ENCODE results near the gene RNF26.

Gene RNF26

DNA sequence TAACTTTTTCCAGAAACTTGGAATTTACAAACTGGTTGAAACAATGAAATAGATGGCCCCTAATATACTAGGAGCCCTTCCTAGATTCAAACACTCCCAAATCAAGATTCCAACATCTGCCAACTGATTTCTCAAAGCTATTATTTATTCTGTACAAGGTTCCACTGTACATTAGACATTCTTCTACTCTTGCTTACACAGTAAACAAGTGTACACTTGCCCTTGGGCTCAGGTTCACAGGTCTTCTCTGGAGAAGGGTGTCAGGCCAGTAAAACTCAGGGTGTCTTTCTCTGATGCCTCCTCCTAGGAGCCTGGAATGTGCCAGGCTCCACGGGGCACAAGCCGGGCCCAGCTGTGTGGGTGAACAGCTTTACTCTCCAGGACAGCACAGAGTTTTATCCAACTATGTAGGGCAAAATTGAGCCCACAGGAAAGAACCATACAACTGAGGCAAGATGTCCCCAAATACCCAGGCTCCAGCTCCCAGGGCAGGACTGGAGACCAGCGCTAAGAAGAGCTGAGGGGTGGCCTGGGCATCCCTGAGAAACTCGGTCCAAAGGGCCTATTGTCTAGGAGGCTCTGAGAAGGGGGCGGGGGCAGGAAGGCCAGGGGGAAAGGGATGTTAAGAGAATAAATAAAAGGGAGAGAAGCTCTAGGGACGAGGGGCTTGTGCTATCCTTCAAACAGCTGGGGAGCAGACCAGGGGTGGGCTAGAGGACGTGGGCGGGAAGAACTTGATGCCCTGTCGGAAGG lies 20.9 kb downstream of the RNF26 start:
- Histone ChIP-seq H3K9me3 (ENCODE audit: severe bottlenecking) (no peaks in the 10 kb centered on the region), H3K27me3 (ENCODE audit: insufficient read depth, low read depth, severe bottlenecking) (no peaks in the 10 kb centered on the region), H3K36me3 (peaks cover 47% of the 10 kb centered on the region), H3K4me3 (ENCODE audit: low read depth, low read length) (no peak overlapping the region), H3K27ac (no peak overlapping the region)
- TF ChIP-seq, protein P1, sequence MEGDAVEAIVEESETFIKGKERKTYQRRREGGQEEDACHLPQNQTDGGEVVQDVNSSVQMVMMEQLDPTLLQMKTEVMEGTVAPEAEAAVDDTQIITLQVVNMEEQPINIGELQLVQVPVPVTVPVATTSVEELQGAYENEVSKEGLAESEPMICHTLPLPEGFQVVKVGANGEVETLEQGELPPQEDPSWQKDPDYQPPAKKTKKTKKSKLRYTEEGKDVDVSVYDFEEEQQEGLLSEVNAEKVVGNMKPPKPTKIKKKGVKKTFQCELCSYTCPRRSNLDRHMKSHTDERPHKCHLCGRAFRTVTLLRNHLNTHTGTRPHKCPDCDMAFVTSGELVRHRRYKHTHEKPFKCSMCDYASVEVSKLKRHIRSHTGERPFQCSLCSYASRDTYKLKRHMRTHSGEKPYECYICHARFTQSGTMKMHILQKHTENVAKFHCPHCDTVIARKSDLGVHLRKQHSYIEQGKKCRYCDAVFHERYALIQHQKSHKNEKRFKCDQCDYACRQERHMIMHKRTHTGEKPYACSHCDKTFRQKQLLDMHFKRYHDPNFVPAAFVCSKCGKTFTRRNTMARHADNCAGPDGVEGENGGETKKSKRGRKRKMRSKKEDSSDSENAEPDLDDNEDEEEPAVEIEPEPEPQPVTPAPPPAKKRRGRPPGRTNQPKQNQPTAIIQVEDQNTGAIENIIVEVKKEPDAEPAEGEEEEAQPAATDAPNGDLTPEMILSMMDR (IDR thresholded peaks at IDR 0.05; ENCODE audit: low read depth, low read length): no peak
- DNase-seq: no peak

DNA sequence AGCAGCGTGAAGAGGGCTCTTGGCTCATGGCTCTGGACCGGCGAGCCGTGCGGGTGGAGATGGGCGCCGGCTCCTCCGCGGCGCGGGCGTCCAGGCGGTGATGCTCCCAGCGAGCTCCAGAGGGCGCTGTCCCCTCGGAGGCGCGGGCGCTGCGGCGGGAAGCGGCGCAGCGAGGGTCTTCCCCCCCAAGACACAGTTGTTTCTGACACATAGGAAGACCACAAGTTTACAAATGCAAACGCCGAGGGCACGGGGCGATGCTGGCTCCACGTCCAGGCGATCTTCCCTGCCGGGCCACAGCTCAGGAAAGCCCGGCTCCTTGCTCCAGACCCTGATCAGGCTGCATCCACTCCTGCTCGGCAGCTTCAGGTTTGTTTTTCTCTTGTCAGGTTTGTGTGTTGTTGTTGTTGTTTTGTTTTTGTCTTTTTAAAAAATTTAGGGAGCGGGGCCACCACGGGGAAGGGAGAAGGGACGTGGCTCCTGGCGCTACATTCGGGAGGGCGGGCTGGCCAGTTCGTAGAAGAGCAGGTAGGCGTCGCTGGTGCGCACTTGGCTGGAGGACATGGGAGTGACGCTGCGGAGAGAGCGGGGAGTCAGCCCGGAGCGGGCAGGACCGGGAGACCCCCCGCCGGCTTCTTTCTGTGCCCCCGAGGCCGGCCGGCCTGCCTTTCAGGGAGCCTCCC lies 22.2 kb downstream of the RNF26 start:
- no peaks in the 10 kb centered on the region for H3K9me3 ChIP-seq (ENCODE audit: severe bottlenecking)
- TF ChIP-seq, protein P1 (IDR thresholded peaks at IDR 0.05; ENCODE audit: low read depth, low read length): peak; percentile 91

DNA sequence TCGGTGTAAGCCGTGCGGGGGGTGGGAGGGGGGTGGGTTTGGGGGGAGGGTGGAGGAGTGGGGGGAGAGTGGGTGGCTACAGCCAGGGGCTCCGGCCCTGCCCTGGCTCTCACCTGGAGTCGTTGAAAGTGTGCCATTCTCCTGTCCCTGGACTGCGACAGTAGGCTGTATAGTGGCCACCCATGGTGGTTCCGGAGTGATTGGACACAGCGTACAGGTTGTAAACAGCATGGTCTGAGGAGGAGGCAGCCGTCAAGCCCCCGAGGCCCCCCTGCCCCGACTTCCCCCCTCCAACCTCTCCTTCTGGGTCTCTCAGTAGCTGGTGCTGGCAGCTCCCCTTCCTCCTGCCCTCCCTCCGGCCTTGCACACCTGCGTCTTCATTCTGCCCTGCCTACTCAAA lies 22.7 kb downstream of the RNF26 start:
- H3K36me3 ChIP-seq: peaks cover 47% of the 10 kb centered on the region
- H3K4me3 ChIP-seq (ENCODE audit: low read depth, low read length): no peak overlapping the region
- no peak overlapping the region for H3K27ac ChIP-seq
- no peaks in the 10 kb centered on the region for H3K9me3 ChIP-seq (ENCODE audit: severe bottlenecking)
- no peak for DNase-seq
- TF ChIP-seq, protein P1 (IDR thresholded peaks at IDR 0.05; ENCODE audit: low read depth, low read length): no peak
- no peaks in the 10 kb centered on the region for H3K27me3 ChIP-seq (ENCODE audit: insufficient read depth, low read depth, severe bottlenecking)

More for the DNA sequence above, 22.2 kb downstream of the RNF26 start:
- peak overlapping the region; percentile 52 for H3K27ac ChIP-seq
- no peaks in the 10 kb centered on the region for H3K27me3 ChIP-seq (ENCODE audit: insufficient read depth, low read depth, severe bottlenecking)
- peaks cover 47% of the 10 kb centered on the region for H3K36me3 ChIP-seq
- H3K4me3 ChIP-seq (ENCODE audit: low read depth, low read length): peak overlapping the region; percentile 21
- peak; percentile 85 for DNase-seq

DNA sequence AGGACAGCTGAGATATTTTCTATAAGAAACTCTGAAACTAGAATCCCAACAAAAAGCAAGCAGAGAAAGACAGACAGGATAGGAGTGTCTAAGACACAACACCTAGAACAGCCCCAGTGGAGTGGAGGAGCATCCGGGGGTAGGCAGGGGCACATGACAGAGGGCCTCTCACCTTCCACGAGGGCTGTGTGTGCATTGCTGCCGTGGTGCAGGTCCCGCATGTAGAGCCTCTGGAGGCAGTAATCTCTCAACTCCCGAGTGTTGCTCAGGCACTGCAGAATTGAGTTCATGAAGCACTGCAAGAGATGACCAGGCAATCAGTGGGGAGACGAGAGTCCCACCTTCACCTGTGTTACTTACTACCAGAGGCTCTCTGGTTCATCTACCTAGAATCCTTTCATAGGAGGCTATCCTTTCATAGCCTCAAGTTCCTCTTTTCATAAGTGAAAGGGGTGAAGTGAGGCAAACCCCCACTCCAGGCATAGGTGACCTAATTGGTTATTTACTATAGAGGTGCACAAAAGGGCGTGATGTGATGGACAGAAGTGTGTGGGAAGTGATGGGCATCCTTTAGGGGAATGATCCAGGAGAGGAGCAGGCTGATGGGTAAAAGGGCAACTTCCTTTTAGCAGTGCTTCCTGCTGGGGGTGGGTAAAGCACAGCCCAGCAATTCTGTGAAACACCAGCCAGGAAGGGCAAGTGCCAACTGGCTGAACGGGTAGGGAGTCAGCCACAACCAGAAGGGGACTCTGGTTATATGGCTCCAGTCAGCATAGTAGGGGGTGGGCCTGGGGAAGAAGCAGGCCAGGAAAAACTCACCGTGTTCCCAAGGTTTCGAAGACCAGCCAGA lies 25.3 kb downstream of the RNF26 start:
- H3K27ac ChIP-seq: no peak overlapping the region; the same call in 1 of the 2 replicates
- peaks cover 46% of the 10 kb centered on the region for H3K36me3 ChIP-seq
- TF ChIP-seq, protein P1 (IDR thresholded peaks at IDR 0.05; ENCODE audit: low read depth, low read length): no peak
- no peak overlapping the region for H3K4me3 ChIP-seq (ENCODE audit: low read depth, low read length)
- H3K9me3 ChIP-seq (ENCODE audit: severe bottlenecking): no peaks in the 10 kb centered on the region
- no peak for DNase-seq
- H3K27me3 ChIP-seq (ENCODE audit: insufficient read depth, low read depth, severe bottlenecking): no peaks in the 10 kb centered on the region

DNA sequence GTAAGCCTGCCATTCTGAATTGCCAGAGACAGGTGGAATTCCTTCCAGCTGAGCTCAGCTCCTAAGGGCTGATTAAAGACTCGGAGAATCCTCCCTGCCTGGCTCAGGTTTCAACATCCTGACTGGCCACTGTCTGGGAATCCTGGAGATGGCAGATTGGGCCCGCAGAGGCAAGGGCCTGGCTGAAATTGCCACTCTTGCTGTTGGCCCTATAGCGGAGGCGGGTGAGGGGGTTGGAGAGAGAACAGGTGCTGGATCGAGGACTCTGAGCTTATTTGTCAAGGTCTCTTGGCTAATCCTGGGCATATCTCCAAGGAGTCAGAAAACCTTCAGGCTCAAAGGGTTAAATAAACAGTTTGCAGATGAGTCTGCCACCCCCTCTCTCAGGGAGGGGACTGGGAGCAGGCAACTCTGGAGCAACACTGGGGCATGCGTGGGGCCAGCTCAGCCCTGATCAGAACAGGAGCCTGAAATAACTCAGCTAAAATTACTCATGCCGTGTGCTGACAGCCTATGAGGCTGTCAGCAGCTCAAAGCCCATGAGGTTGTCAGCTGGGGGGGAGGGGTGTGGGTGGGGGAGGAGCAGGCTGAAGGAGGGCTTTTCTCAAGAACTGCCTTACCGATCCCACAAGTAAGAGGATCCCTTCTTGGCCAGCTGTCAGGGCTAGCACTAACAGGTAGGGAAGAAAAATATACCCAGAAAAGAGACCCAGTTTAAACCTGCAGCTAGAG lies 26.9 kb downstream of the RNF26 start:
- TF ChIP-seq, protein P1 (IDR thresholded peaks at IDR 0.05; ENCODE audit: low read depth, low read length): no peak
- peaks cover 34% of the 10 kb centered on the region for H3K36me3 ChIP-seq
- peak; percentile 95 for DNase-seq
- H3K9me3 ChIP-seq (ENCODE audit: severe bottlenecking): no peaks in the 10 kb centered on the region
- H3K27ac ChIP-seq: peak overlapping the region; percentile 80
- no peaks in the 10 kb centered on the region for H3K27me3 ChIP-seq (ENCODE audit: insufficient read depth, low read depth, severe bottlenecking)
- H3K4me3 ChIP-seq (ENCODE audit: low read depth, low read length): peak overlapping the region; percentile 54
